NCI-H345 treated with DMSO at 0.1 percent for 48 hours (cell line): Measurements from ENCODE around the gene VOPP1.
"Not testable (repeated sequence)": the region's sequence is repeated elsewhere in the genome, so short reads cannot be mapped to it uniquely, and the experiment has no call there.

Experiments
- DNase-seq: peaks from one replicate; lab custom pipeline; 2025; ENCODE audit not compliant: unreplicated experiment; lab: John Stamatoyannopoulos, UW

Gene VOPP1

DNA sequence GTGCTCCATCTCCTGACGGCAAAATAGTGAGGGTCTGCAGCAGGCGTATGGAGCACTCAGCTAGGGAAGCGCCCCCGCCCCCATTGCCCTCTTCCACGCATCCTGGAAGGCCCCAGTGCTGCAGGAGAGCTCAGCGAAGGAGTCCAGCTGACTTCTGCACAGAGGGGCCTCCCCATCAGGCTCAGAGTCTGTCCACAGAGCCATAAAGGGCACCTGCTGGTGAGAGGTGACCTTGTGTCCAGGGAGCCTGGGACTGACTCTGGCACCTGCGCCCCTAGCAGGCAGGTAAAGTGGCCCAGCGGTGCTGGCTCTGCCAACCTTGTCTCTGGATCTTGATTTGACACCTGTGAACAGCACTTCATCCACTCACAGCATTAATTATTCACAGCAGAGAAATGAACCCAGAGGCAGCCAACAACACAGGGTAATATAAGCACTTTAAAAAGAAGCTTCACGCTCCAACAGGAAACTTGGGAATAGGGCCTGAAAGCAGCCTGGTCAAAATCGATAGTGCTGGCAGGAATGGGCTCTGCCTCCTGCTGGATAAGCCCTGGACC lies 59.6 kb downstream of the VOPP1 start:
- no peak for DNase-seq

DNA sequence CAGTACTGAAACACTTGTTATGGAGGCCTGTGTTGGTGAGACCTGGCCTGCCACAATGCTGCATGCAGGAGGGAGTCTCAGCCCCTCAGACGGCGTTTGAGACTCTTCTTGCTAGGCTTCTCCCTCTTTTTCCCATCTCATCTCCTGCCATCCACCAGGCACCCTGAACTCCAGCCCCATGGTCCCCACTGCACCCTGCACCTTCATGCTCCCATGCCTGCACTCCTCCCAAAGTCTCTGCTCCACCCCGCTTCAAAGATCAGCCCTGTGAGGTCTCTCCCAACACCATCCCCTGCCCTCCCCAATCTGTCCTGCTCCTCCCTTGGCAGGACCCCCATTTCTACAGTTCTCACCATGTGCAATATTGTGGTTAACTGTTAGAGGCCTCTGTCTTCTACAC lies 61.7 kb downstream of the VOPP1 start:
- no peak for DNase-seq

DNA sequence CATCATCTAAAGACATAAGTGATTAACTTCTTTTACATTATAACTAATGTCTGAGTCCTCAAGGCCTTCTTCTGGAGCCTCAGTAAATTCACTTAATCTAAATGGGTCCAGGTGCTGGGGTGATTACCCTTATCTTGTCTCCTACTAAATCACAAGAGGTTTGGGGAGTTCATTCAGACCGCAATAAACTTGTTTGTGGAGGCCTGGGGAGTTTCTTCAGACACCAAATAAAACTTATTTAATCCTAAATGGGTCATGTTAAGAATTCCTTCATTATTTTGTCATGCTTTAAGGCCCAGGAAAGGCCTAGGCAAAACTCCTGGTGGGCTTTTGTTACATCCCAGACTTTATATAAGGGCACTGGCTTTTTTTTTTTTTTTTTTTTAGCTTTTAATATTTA lies 62.1 kb downstream of the VOPP1 start:
- not testable (repeated sequence) for DNase-seq

DNA sequence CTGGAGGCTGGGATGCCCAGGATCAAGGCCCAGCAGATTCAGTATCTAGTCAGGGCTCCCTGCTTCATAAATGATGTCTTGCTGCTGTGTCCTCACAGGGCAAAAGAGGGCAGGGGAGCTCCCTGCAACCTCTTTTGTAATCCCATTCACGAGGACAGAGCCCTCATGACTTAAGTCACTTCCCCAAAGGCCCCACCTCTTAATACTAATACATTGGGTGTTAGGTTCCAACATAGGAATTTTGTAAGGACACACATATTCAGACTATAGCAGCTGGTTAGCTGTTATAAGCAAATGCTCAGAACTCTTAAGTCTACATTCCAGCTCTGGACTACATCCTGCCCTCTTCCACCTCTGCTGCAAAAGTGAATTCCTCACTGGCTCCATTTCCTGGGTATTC lies 63.0 kb downstream of the VOPP1 start:
- DNase-seq: no peak

DNA sequence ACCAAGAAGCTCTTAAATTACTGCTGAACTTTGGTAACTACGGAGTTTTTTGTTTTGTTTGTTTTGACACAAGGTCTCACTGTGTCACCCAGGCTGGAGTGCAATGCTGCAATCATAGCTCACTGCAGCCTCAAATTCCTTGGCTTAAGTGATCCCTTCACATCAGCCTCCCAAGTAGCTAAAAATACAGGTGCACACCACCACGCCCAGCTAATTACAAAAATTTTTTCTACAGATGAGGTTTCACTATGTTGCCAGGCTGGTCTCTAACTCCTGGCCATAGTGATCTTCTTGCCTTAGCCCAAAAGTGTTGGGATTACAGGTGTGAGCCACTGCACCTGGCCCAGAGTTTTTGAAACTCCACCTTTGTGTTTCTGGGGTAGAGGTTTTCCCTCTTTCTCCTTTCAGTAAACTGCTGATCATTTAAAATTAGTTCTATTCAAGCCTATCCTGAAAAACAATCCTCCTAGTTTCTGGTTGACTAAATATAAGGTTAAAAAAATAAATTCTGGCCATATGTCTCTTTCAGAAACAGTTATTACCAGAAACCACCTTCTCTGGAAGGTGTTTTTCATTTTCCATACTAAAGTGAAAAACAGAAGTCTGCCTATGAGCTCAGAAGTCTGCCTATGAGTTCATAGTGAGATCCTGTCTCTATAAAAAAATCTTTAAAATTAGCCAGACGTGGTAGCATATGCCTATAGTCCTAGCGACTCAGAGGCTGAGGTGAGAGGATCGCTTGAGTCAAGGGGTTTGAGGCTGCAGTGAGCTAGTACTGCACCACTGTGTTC lies 63.9 kb downstream of the VOPP1 start:
- no peak for DNase-seq

DNA sequence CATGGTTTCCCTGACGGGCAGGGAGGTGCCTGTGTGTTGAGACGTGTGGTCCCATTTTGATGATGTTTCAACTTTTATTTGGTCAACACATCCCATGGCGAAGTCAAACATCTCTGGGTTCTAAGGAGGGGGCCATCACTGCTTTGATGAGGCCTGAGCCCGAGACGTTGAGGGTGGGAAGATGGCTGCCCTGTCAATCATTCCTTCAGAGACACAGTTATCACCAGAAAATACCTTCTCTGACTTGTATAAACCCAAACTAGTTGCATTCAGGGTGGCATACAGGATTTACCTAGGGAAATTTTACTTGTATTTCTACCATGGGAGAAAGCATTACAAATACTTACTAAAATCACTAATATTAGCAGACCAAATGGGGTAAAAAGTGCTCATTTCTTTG lies 64.6 kb downstream of the VOPP1 start:
- DNase-seq: no peak

DNA sequence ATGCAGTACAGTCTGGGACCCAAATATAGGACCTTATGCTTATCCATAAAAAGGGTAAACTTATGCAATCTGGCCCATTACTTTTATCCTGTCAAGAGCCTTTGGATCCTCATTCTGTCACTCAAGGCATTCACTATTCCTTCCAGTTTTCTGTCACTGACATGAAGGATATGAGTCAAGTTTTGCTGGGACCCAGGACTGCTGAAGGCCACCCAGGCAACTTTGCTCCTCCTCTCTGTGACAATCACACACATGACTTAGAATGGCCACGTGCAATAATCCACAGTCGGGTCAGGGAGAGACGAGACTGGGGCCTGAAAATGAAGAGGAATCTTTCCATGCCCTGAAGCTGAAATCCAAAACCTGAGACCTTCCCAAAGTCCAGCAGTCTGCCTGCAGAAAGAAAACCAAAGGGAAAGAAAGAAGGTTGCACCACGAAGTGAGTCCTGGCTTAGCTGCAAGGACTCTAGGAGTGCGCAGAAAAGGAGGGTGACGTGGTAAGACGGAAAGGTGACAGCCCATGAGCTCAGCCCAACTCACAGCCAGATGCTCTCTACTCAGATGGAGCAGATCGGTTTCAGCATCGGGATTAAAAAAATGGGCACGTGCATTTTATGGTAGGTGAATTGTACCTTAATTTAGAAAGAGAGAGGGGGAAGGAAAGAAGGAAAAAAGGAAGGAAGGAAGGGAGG lies 67.2 kb downstream of the VOPP1 start:
- no peak for DNase-seq

DNA sequence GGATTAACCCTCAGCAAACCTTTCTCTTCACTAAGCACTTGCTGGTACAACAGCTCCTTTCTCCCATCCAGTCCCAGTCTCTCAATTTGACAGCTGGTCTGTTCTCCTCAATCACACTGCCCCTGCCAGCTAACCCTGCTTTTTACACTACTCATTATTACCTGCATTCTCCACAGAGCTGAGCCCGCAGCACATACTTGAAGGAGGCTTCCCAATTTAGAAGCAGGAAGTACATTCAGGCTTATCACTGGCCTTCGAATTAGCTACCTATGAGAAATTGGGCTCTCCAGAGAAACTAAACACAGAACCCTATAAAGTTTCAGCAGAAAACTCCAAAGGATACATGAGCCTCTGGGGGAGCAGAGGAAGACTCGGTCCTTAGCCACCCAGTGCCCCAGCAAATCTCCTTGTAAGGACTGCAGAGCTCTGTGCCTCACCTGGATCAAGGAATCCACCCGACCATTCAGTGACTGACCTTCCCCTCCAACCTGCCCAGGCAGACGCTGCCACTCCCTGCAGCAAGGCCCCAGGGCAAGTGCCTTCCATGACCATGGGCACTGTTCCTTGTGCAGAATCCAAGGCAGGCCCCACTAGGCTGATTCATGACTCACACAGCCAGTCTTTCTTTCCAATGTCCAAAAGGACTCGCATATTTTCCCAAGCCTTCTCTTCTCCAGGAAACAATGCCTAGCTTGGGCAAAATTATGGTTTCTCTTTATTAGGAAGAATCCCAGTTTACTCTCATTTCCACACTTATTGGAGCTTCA lies 68.0 kb downstream of the VOPP1 start:
- DNase-seq: peak; percentile 10

DNA sequence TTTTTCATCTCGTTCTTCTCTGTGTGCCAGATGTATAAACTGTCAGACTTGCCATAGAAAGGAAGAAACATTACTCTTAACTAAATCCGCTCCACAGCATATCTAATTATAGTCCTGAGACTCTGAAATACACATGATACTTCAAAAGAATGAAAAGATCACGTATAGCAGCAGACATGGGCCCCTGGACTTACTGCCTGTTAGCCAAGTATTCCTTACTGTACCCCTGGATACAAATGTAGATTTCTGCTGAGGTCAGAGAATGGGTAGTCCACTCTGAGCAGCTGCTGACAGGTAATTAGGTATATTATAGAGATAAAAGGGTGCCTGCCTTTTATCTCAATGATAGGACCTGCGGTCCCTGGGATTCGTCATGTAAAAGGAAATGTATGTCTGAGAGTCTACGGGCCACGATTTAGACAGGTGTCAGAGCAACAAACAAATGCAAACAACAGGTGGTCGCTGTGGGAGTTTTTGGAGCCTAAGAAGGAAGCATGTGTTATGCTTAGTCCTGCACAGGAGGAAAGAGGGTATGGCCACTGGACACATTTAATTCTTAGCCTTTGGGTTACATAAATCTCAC lies 69.4 kb downstream of the VOPP1 start:
- peak; percentile 82 for DNase-seq

DNA sequence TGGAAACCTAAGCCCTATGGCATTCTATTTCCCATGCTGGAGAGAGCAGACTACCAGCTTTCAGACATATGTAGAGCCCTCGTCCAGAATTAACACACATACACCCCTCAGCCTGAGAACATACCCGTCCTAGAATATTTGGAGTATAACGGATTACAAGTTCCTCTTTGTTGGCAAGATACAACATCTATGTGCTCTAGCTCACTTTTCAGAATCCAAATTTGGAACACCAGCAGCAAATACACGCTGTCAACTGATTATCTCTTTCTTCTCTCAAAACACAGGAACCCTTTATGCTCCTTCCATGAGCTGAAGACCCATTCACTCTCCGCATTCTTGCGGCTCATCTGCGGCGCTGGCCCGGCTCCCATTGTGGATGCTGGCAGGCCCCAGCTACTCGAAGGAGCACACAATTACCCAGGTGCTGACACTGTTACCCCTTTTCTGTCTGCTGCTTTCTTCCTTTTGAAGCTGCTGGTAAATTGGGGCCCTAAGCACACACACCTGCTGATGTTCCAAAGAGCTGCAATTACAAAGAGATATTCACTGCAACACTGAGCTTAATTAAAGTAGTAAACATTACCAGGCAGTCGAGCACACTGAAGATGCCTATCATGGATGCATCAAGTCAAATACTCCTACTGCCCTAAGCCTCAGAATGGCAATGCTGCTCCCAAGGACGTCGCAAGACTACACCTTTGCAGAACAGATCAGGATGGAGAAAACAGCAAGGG lies 70.0 kb downstream of the VOPP1 start:
- DNase-seq: peak; percentile 82

DNA sequence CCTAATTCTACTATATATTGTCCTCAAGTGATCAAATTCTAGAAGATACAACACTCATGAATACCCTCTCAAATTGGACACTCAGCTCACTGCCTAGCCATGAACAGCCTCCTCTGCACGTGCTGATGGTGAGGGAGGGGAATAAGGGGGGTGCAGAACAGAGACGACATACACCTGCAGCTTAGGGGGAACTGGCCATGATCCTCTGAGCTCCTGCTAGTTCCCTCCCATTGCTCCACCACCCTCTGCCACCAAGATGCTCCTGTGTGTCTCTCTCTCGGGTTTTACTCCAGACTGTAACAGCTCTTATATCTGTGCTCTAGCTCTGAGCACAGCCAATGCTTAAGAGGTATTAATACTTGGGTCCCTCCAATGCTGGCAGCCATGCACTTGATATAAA lies 70.7 kb downstream of the VOPP1 start:
- DNase-seq: no peak

DNA sequence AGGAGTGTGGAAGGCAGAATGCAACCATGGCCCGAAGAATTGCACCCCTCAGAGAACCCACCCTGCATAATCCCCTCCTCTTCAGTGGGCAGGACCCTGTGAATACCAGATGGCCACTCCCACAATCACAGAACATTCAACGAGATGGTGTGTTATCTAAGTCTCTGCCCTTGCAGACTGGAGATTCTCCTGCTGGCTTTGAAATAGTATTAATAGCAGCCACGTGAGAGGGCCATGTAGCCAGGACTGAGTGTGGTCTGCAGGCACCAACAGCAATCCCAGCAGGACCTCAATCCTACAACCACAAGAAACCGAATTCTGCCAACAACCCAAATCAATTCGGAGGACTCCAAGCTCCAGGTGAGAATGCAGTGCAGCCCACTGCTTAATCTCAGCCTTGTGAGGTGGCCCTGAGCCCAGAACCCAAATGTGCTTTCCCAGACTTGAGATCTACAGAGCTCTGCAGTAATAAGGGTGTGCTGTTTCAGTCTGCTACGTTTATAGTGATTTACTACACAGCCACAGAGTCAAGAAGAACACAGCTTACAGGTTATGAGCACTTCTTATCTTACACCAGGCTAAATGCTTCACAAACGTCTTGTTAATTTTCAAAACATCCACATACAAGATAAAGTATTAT lies 72.1 kb downstream of the VOPP1 start:
- no peak for DNase-seq

DNA sequence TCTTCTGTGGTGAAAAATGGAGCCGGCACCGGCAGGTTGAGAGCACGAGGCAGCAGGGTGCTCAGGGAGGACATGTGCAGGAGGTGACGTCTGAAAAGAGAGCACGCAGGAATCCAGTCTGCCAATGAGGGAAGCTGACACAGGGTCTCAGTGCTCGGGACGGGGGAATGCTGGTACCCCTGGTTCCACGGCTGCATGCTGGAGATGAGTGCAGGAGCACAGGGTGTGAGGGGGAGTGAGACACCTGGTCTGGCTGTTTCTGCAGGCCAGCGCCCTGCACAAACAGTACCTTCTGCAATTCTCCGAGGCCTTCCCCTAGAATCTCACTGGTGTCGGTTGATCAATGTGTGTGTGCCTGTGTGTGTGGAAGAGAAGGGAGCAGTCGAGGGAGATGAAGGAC lies 72.7 kb downstream of the VOPP1 start:
- DNase-seq: no peak

DNA sequence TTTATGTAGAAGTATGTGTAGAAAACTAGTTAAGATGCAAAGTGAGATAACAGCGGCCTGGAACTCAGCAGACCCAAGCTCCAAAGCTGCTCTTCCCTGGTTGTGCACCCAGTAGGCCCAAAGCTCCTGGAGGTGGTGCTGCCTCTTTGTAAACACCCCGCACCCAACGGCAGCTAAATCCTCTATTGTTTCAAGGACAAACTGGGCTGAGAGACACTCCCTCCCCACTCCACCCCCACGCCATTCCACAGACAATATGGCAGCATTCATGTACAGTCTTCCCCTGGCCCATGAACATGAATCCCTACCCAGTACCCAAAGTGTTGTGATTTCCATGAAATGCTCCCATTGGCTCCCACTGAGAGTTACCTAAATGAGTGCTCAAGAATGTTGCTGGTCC lies 73.5 kb downstream of the VOPP1 start:
- no peak for DNase-seq

DNA sequence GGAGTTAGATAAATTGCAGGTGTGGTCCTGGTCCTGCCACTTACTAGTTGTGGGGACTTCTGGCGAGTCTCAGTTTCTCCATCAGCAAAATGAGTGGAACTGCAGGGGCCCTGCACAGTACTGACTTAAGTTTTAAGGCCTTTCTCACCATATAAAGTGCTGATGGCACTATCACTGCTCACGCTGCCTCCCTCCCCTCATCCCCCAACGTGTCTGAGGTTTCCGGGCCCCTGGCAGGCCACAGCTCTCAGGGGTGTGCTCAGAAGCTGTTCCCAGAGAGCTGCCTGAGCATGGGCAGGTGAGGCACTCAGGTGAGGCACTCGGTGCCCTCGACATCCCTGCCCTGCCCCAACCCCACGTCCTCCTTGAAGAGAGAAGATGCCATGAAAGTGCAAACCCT lies 74.2 kb downstream of the VOPP1 start:
- no peak for DNase-seq

DNA sequence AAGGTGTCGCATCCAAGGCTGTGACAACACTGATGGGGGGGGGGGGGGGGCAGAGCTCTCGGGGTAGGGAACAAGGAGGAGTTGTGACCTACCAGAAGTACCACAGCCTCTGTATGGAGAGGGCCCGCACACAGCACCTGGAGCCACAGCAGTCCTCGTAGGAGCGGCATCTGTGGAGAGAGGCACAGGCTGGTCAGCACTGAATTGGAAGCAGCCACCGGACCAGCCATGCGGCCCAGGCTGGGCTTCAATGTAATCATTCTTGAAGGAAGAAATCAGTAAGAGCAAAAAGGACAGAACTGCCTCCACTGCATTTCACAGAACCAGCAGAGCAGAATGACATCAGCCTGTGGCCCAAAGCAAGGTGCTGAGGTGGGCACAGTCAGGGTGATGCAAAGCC lies 74.8 kb downstream of the VOPP1 start:
- no peak for DNase-seq

DNA sequence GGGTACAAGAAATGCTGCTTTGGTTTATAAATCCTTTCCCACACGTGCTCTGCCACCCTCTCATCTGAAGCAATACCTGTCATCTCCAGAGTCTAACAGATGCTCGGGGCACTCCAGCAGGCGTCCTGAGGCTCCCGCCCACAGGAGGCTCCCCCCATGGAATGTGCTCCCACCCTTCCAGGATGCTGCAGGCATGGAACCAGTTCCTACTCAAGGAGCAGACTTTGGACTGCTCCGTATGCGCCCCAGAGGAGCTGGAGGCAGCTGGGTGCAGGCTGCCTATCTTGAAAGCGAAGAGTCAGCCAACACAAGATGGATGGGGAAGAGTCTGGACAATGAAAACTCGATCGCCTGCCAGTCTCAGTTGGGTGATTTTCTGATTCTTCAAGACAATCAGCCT lies 75.4 kb downstream of the VOPP1 start:
- no peak for DNase-seq

DNA sequence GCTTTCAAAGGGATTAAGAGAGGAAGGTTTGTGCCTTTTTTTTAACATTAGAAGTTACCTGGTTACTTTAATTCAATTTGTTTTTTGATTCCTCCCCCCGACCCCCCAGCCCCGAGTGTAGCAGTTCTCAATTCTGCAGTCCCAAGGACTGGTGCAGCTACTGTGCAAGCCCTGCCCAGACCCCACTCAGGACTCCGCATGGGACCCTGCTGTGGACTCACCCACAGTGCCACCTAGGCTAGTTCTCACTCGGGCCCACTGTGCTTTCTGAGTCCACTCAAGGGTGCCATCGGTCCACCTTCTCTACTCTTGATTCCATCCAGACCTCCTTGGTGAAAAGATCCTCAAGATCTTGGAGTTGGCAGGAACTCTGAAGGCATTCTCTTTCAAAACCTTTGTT lies 77.4 kb downstream of the VOPP1 start:
- DNase-seq: no peak

DNA sequence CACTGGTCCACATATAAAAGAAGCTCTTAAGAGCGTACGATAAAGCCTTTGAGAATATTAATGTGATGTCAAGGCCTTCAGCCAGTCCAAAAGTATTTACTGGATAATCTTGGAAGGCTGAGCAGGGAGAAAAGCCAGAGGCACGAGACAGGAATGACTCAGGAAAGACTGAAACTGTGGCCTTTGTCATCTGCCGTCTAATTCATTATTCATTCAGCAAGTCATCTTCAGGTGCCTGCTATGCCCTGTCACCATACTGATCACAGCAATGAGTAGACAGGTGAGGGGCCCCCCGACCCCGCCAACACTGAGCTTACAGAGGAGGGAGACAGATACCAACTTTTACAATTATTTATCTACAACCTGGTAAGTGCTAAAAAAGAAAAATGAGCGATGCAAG lies 78.9 kb downstream of the VOPP1 start:
- DNase-seq: no peak

DNA sequence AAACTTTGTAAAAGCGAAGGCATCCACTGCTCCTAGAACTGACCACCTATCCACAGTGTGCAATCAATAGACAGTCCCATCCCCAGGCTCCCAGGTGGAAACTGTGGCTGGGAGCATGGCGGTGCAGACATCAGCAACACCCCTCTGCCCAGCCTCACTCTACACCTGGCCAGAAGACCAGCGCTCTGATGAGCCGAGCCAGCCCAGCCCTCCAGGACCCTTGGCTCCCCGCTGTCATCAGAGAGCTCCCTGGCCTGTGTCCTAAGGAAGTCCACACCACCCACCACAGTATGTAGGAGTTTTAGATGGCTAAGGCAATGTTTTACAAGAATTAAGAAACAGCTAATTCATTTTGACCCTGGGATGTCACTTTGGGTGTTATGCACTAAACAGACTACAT lies 81.0 kb downstream of the VOPP1 start:
- no peak for DNase-seq
